CD4-positive, alpha-beta T cell (primary cell): ENCODE results near the gene PROSER1. TPM values are rescaled to one million over a fixed set of nuclear protein-coding genes. Genes with fewer than 3 reads are reported as not detected.

Experiments used
- ATAC-seq: fragments of 200-7000 bp; cut with Tn5 transposase; one replicate; pipeline ENCODE4 v1.10.0; 2022; ENCODE audit warnings: mild to moderate bottlenecking; ENCODE audit not compliant: poor library complexity
- CTCF ChIA-PET: fragments of 350-600 bp; sonication (Branson Sonifier 250); formaldehyde crosslinking; loops from one replicate; lab custom pipeline; 2021; ENCODE audit warnings: antibody characterized with exemption, inconsistent platforms; lab: Charles Lee
- POLR2A ChIA-PET: fragments of 350-600 bp; sonication (Branson Sonifier 250); formaldehyde crosslinking; loops from one replicate; lab custom pipeline; 2021; ENCODE audit warnings: antibody characterized with exemption, inconsistent platforms; lab: Charles Lee
- DNase-seq, 14 experiments: peaks; one replicate each; pipeline ENCODE4 v3.0.0-alpha.2; 2013 to 2020; ENCODE audit warnings: mixed read lengths in 2 of 14
- H3K27ac ChIP-seq, 2 donors: one replicate each; pipeline versions ENCODE4 v1.5.1 to v1.7.0; 2013; ENCODE audit warnings: low read length in 2 of 2, low read depth in 1 of 2, mild to moderate bottlenecking in 1 of 2
- H3K27me3 ChIP-seq, 2 experiments: 1 replicate in 1 of 2; 2 replicates in 1 of 2; pipeline versions ENCODE4 v1.6.1 to v1.7.0; 2013; ENCODE audit warnings: low read length in 2 of 2, control low read depth in 1 of 2, mild to moderate bottlenecking in 1 of 2, moderate library complexity in 1 of 2; ENCODE audit not compliant: insufficient read depth in 2 of 2, control insufficient read depth in 1 of 2
- H3K36me3 ChIP-seq: one replicate; pipeline ENCODE4 v1.6.1; 2013; ENCODE audit warnings: low read length, control low read depth; ENCODE audit not compliant: insufficient read depth
- H3K4me1 ChIP-seq: one replicate; pipeline ENCODE4 v1.6.1; 2013; ENCODE audit warnings: low read length, control low read depth; ENCODE audit not compliant: insufficient read depth
- H3K4me3 ChIP-seq: one replicate; pipeline ENCODE4 v1.5.1; 2013; ENCODE audit warnings: mild to moderate bottlenecking, low read length, moderate library complexity
- H3K9me3 ChIP-seq, 2 experiments: 1 replicate in 1 of 2; 2 replicates in 1 of 2; pipeline versions ENCODE4 v1.6.1 to v1.7.0; 2013; ENCODE audit warnings: low read length in 2 of 2, mild to moderate bottlenecking in 2 of 2, control low read depth in 1 of 2, moderate library complexity in 1 of 2; ENCODE audit not compliant: control insufficient read depth in 1 of 2, insufficient read depth in 1 of 2
- H3K27ac Mint-ChIP-seq: one replicate; pipeline ENCODE4 v1.8.0; 2020; ENCODE audit warnings: mixed read lengths
- H3K27me3 Mint-ChIP-seq: one replicate; pipeline ENCODE4 v1.8.0; 2021; ENCODE audit warnings: mixed read lengths
- H3K36me3 Mint-ChIP-seq: one replicate; pipeline ENCODE4 v1.8.0; 2021; ENCODE audit warnings: low read depth, mixed read lengths
- H3K4me1 Mint-ChIP-seq: one replicate; pipeline ENCODE4 v1.8.0; 2021; ENCODE audit warnings: low read depth, mixed read lengths
- H3K4me3 Mint-ChIP-seq: one replicate; pipeline ENCODE4 v1.8.0; 2020; ENCODE audit warnings: mild to moderate bottlenecking, mixed read lengths
- H3K9me3 Mint-ChIP-seq: one replicate; pipeline ENCODE4 v1.8.0; 2020; ENCODE audit warnings: mixed read lengths
- CTCF ChIP-seq: fragments of 200-600 bp; IDR thresholded peaks from one replicate; pipeline ENCODE4 v1.8.0; 2022; ENCODE audit warnings: antibody characterized with exemption, mild to moderate bottlenecking
- intact Hi-C, 2 experiments: fragments of 100-400 bp; cut with DNase I in 1 of 2; cut with micrococcal nuclease in 1 of 2; formaldehyde crosslinking; loops; one replicate each; pipeline versions ENCODE4 v1.15.1 to v1.9.0; 2023 to 2025; cut with DNase I, micrococcal nuclease
- total RNA-seq, 174 experiments: library from RNA in 2 of 174; stranded (reverse) in 2 of 174; gene quantifications; one replicate each; pipeline ENCODE4 v1.2.3 and lab custom pipeline; 2021 to 2026

PROSER1 gene
- total RNA-seq, 2 experiments from 2014 or later = 29.3 to 35.3 TPM

- Mint-ChIP-seq H3K27ac (no peak overlapping the region), H3K4me1 (no peaks in the 10 kb centered on the region), H3K4me3 (no peak overlapping the region), H3K36me3 (peaks cover 31% of the 10 kb centered on the region), H3K27me3 (no peaks in the 10 kb centered on the region), H3K9me3 (no peaks in the 10 kb centered on the region)
- H3K36me3 ChIP-seq = no peaks in the 10 kb centered on the region
- H3K27me3 ChIP-seq = no peaks in the 10 kb centered on the region
- TF ChIP-seq CTCF = peak; percentile 50
- no peaks in the 10 kb centered on the region for H3K9me3 ChIP-seq
- CTCF ChIA-PET = interaction anchor here (1.3 kb wide), 1 partner anchor 561 kb away, joined by 5 read pairs; no protein-coding TSS in a partner anchor
- peak; percentile 48 for ATAC-seq
- intact Hi-C loops = loop anchor here in 1 of 2 experiments (1.0 to 5.0 kb wide), 3 partner anchors 12 to 626 kb away; no protein-coding TSS in a partner anchor
- POLR2A ChIA-PET = interaction anchor here (0.8 kb wide), 1 partner anchor 13 kb away, joined by 3 read pairs; the partner anchor contains the start of genes NHLRC3 and PROSER1
- H3K4me1 ChIP-seq = no peaks in the 10 kb centered on the region
- DNase-seq = peak in 3 of 14 experiments; percentile 40 to 53 (median 52)
- H3K4me3 ChIP-seq = no peak overlapping the region
- no peak overlapping the region for H3K27ac ChIP-seq
Observed at GRCh38 chr13:39051157-39051556, 13.3 kb upstream of the PROSER1 start.

- ATAC-seq = no peak
- Histone ChIP-seq H3K36me3 (no peaks in the 10 kb centered on the region), H3K9me3 (no peaks in the 10 kb centered on the region), H3K27me3 (no peaks in the 10 kb centered on the region), H3K4me1 (no peaks in the 10 kb centered on the region), H3K4me3 (no peak overlapping the region), H3K27ac (no peak overlapping the region)
- H3K9me3 Mint-ChIP-seq = no peaks in the 10 kb centered on the region
- no peak for TF ChIP-seq CTCF
- H3K36me3 Mint-ChIP-seq = peaks cover 41% of the 10 kb centered on the region
- intact Hi-C loops = no loop called here
- DNase-seq = no peak
- H3K4me1 Mint-ChIP-seq = no peaks in the 10 kb centered on the region
- POLR2A ChIA-PET = interaction anchor here (1.2 to 1.9 kb wide), 2 partner anchors 10 to 12 kb away, joined by 4 to 11 read pairs; partner anchors contain the start of genes NHLRC3 and PROSER1
- no peaks in the 10 kb centered on the region for H3K27me3 Mint-ChIP-seq
- no peak overlapping the region for H3K4me3 Mint-ChIP-seq
- CTCF ChIA-PET = interaction anchor here (0.5 kb wide), 1 partner anchor 30 kb away, joined by 3 read pairs; no protein-coding TSS in a partner anchor
- no peak overlapping the region for H3K27ac Mint-ChIP-seq
Observed at GRCh38 chr13:39049274-39049673, 11.4 kb upstream of the PROSER1 start.

GRCh38 chr13:39048806-39049205 lies 10.9 kb upstream of the PROSER1 start:
- H3K27me3 ChIP-seq = no peaks in the 10 kb centered on the region
- Mint-ChIP-seq H3K27me3 (no peaks in the 10 kb centered on the region), H3K4me3 (no peak overlapping the region), H3K4me1 (no peaks in the 10 kb centered on the region), H3K9me3 (no peaks in the 10 kb centered on the region), H3K36me3 (peaks cover 41% of the 10 kb centered on the region), H3K27ac (no peak overlapping the region)
- intact Hi-C loops = no loop called here
- no peaks in the 10 kb centered on the region for H3K36me3 ChIP-seq
- ATAC-seq (no peak), DNase-seq (no peak)
- no peak overlapping the region for H3K4me3 ChIP-seq
- H3K9me3 ChIP-seq = no peaks in the 10 kb centered on the region
- H3K27ac ChIP-seq = no peak overlapping the region
- ChIA-PET CTCF (interaction anchor here (0.5 kb wide), 1 partner anchor 29 kb away, joined by 3 read pairs; no protein-coding TSS in a partner anchor), POLR2A (interaction anchor here (1.2 to 1.9 kb wide), 2 partner anchors 10 to 12 kb away, joined by 4 to 11 read pairs; partner anchors contain the start of genes NHLRC3 and PROSER1)
- TF ChIP-seq CTCF = no peak
- H3K4me1 ChIP-seq = no peaks in the 10 kb centered on the region
